Common myeloid progenitor, CD34-positive (primary cell): ENCODE measurements around the gene KIF21B.

Experiments
- CTCF ChIA-PET: fragments of 350-600 bp; sonication (Branson Sonifier 250); formaldehyde crosslinking; loops from one replicate; lab custom pipeline; 2021; ENCODE audit warnings: antibody characterized with exemption; lab: Charles Lee
- POLR2A ChIA-PET: fragments of 350-600 bp; sonication (Branson Sonifier 250); formaldehyde crosslinking; loops from one replicate; lab custom pipeline; 2021; ENCODE audit warnings: antibody characterized with exemption; lab: Charles Lee
- DNase-seq, 3 donors: peaks; one replicate each; pipeline versions ENCODE4 v3.0.0 to v3.0.0-alpha.2; 2013
- H3K27ac ChIP-seq, 2 experiments: 1 replicate in 1 of 2; 2 replicates in 1 of 2; pipeline ENCODE4 v1.7.0; 2013; ENCODE audit warnings: inconsistent platforms in 2 of 2, low read length in 2 of 2, mild to moderate bottlenecking in 2 of 2, low read depth in 1 of 2, moderate library complexity in 1 of 2; ENCODE audit not compliant: severe bottlenecking in 2 of 2, insufficient read depth in 1 of 2, poor library complexity in 1 of 2
- H3K27me3 ChIP-seq, 5 experiments: replicated peaks in 2 of 5; 1 replicate in 3 of 5; 2 replicates in 2 of 5; pipeline versions ENCODE4 v1.6.1 to v1.7.0; 2013; ENCODE audit warnings: low read length in 4 of 5, mild to moderate bottlenecking in 2 of 5, moderate library complexity in 2 of 5, inconsistent platforms in 1 of 5; ENCODE audit not compliant: insufficient read depth in 5 of 5, control insufficient read depth in 4 of 5
- H3K36me3 ChIP-seq, 4 experiments: 1 replicate in 2 of 4; 2 replicates in 2 of 4; pipeline versions ENCODE4 v1.6.1 to v1.7.0; 2013; ENCODE audit warnings: low read length in 3 of 4, control low read depth in 1 of 4, mild to moderate bottlenecking in 1 of 4; ENCODE audit not compliant: control insufficient read depth in 4 of 4, insufficient read depth in 4 of 4
- H3K4me1 ChIP-seq, 4 experiments: 1 replicate in 3 of 4; 2 replicates in 1 of 4; pipeline versions ENCODE4 v1.6.1 to v1.7.1; 2013; ENCODE audit warnings: low read length in 3 of 4, mild to moderate bottlenecking in 3 of 4, control low read depth in 1 of 4, inconsistent platforms in 1 of 4, moderate library complexity in 1 of 4; ENCODE audit not compliant: control insufficient read depth in 4 of 4, insufficient read depth in 4 of 4; ENCODE audit errors: control extremely low read depth in 1 of 4
- H3K4me3 ChIP-seq, 7 experiments: 1 replicate in 4 of 7; 2 replicates in 3 of 7; pipeline versions ENCODE4 v1.5.1 to v1.7.0; 2013; ENCODE audit warnings: mild to moderate bottlenecking in 7 of 7, low read length in 6 of 7, moderate library complexity in 6 of 7, inconsistent platforms in 2 of 7, low read depth in 2 of 7, control low read depth in 1 of 7; ENCODE audit not compliant: insufficient read depth in 4 of 7, control insufficient read depth in 1 of 7; ENCODE audit errors: extremely low read depth in 1 of 7
- H3K9me3 ChIP-seq, 5 experiments: 1 replicate in 4 of 5; 2 replicates in 1 of 5; pipeline versions ENCODE4 v1.6.1 to v1.7.1; 2013; ENCODE audit warnings: low read length in 4 of 5, mild to moderate bottlenecking in 2 of 5, inconsistent platforms in 1 of 5, low read depth in 1 of 5, moderate library complexity in 1 of 5; ENCODE audit not compliant: control insufficient read depth in 4 of 5, insufficient read depth in 2 of 5; ENCODE audit errors: control extremely low read depth in 1 of 5
- WGBS: methylation state at CpG from one replicate; pipeline ENCODE4 v1.1.5; 2013; ENCODE audit not compliant: insufficient coverage; 5-methylcytosine and 5-hydroxymethylcytosine counted together

The KIF21B gene

GRCh38 chr1:201026836-201027235 lies 3.3 kb upstream of the KIF21B start:
- peak; percentile 42 to 74 (median 66) for DNase-seq
- POLR2A ChIA-PET = interaction anchor here (0.7 kb wide), 1 partner anchor 9 kb away, joined by 4 read pairs; no protein-coding TSS in a partner anchor
- H3K27me3 ChIP-seq = no peaks in the 10 kb centered on the region
- H3K4me3 ChIP-seq = peak overlapping the region in 4 of 7 experiments; percentile 22 to 56 (median 41)
- no peaks in the 10 kb centered on the region for H3K9me3 ChIP-seq
- H3K4me1 ChIP-seq = peaks cover 20 to 67% (median 57%) of the 10 kb centered on the region in 4 experiments
- H3K36me3 ChIP-seq = no peaks in the 10 kb centered on the region
- peak overlapping the region in 1 of 2 experiments; percentile 9 for H3K27ac ChIP-seq
- WGBS = no CpG with 5 or more reads among the region's 3 CpGs
- CTCF ChIA-PET = interaction anchor here (1.7 to 8.7 kb wide), 8 partner anchors 11 to 404 kb away, joined by 3 to 133 read pairs (median 24); no protein-coding TSS in a partner anchor

GRCh38 chr1:201026234-201026633 lies 2.7 kb upstream of the KIF21B start:
- H3K4me1 ChIP-seq = peaks cover 23 to 68% (median 63%) of the 10 kb centered on the region in 4 experiments
- ChIA-PET POLR2A (interaction anchor here (0.7 kb wide), 1 partner anchor 9 kb away, joined by 4 read pairs; no protein-coding TSS in a partner anchor), CTCF (interaction anchor here (0.9 to 8.7 kb wide), 11 partner anchors 10 to 1340 kb away, joined by 3 to 133 read pairs (median 6); no protein-coding TSS in a partner anchor)
- no peaks in the 10 kb centered on the region for H3K9me3 ChIP-seq
- DNase-seq = no peak
- H3K27me3 ChIP-seq = no peaks in the 10 kb centered on the region
- H3K27ac ChIP-seq = no peak overlapping the region
- 7% methylated on average over 3 of the region's 3 CpGs for WGBS
- peak overlapping the region in 3 of 7 experiments; percentile 5 to 52 (median 22) for H3K4me3 ChIP-seq
- no peaks in the 10 kb centered on the region for H3K36me3 ChIP-seq

- H3K9me3 ChIP-seq = no peaks in the 10 kb centered on the region
- no peaks in the 10 kb centered on the region for H3K27me3 ChIP-seq
- H3K36me3 ChIP-seq = no peaks in the 10 kb centered on the region
- CTCF ChIA-PET = interaction anchor here (0.9 to 8.7 kb wide), 12 partner anchors 10 to 1339 kb away, joined by 3 to 133 read pairs (median 6); no protein-coding TSS in a partner anchor
- WGBS = 62% methylated on average over 7 of the region's 7 CpGs
- H3K4me1 ChIP-seq = peaks cover 25 to 75% (median 69%) of the 10 kb centered on the region in 4 experiments
- H3K27ac ChIP-seq = no peak overlapping the region
- peak in 2 of 3 donors; percentile 31 to 37 for DNase-seq
- POLR2A ChIA-PET = interaction anchor here (0.6 kb wide), 1 partner anchor 148 kb away, joined by 3 read pairs; no protein-coding TSS in a partner anchor
- H3K4me3 ChIP-seq = no peak overlapping the region
Observed at GRCh38 chr1:201025571-201026002, 2.1 kb upstream of the KIF21B start.

DNA sequence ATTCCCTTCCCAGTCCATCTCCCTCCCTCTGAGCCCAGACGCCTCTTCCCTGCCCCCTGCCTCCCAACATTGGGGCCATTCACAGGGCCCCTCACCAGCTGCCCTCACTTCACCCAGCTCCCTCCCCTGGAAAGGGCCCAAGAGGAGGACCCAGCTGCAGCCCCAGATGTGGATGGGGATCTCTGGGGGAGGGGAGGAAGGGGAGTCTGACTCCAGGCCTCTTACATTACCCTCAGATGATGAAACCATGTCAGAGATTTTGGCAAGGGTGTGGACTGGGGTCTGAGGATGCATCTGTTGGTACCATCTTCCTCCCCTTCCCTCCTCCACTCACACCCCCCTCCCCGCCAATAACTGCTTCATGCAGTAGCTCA lies 1.1 kb upstream of the KIF21B start:
- whole genome bisulfite sequencing = 100% methylated on average over 1 of the region's 2 CpGs
- peaks cover 31 to 84% (median 79%) of the 10 kb centered on the region in 4 experiments for H3K4me1 ChIP-seq
- H3K4me3 ChIP-seq = no peak overlapping the region

GRCh38 chr1:201023920-201024624 lies 558 bp upstream of the KIF21B start:
- WGBS = 51% methylated on average over 12 of the region's 17 CpGs
- Histone ChIP-seq H3K4me1 (peaks cover 31 to 90% (median 84%) of the 10 kb centered on the region in 4 experiments), H3K27ac (no peak overlapping the region), H3K27me3 (no peaks in the 10 kb centered on the region), H3K4me3 (no peak overlapping the region), H3K36me3 (no peaks in the 10 kb centered on the region), H3K9me3 (no peaks in the 10 kb centered on the region)
- ChIA-PET CTCF (interaction anchor here (1.2 to 8.7 kb wide), 6 partner anchors 8 to 52 kb away, joined by 3 to 133 read pairs (median 38); no protein-coding TSS in a partner anchor), POLR2A (interaction anchor here (1.2 kb wide), 1 partner anchor 14 kb away, joined by 3 read pairs; no protein-coding TSS in a partner anchor)
- no peak for DNase-seq

More for the DNA sequence above, 1.1 kb upstream of the KIF21B start:
- H3K27ac ChIP-seq = no peak overlapping the region
- CTCF ChIA-PET = interaction anchor here (1.4 to 8.7 kb wide), 6 partner anchors 9 to 52 kb away, joined by 4 to 133 read pairs (median 38); no protein-coding TSS in a partner anchor
- no peaks in the 10 kb centered on the region for H3K27me3 ChIP-seq
- no peak for DNase-seq
- H3K9me3 ChIP-seq = no peaks in the 10 kb centered on the region
- no peaks in the 10 kb centered on the region for H3K36me3 ChIP-seq
- POLR2A ChIA-PET = no interaction called here

DNA sequence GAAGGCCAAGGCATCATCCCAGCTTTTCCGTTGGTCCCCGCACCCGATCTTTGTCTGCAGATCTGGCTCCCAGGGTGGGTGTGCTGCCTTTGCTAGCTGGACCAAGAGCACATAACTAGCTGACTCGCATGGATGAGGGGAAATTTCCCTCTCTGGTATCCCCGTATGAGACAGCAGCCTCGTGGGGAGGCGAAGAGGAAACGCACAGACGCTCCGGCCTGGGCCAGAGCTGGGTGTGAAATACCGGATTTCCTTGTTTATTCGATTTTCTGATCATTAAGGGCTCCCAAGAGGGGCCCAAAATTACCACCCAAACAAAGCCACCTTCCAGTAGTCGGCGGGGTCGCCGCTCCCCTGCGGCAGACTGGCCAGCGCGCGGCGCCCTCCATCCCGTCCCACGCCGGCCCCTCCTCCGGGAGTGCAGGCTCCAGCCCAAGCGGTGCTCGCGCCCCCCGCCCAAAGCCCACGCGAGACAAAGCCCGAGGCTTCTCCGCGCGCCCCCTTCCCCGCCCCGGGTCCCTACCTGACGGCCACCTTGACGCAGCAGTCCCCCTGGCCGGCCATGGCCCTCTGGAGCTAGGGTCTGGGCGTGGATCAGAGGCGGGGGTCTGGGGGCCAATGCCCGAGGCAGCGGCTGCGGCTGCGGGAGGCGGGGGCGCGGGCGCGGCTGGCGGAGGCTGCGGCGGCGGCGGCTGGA lies 546 bp downstream of the KIF21B start:
- no peaks in the 10 kb centered on the region for H3K9me3 ChIP-seq
- H3K27me3 ChIP-seq = no peaks in the 10 kb centered on the region
- H3K4me3 ChIP-seq = peak overlapping the region; percentile 30 to 76 (median 65)
- POLR2A ChIA-PET = interaction anchor here (0.6 to 1.2 kb wide), 2 partner anchors 15 to 1155 kb away, joined by 3 read pairs; no protein-coding TSS in a partner anchor
- 1% methylated on average over 54 of the region's 56 CpGs for WGBS
- H3K36me3 ChIP-seq = no peaks in the 10 kb centered on the region
- peaks cover 31 to 95% (median 92%) of the 10 kb centered on the region in 4 experiments for H3K4me1 ChIP-seq
- H3K27ac ChIP-seq = no peak overlapping the region
- CTCF ChIA-PET = interaction anchor here (1.2 to 8.7 kb wide), 7 partner anchors 13 to 51 kb away, joined by 3 to 62 read pairs (median 5); no protein-coding TSS in a partner anchor
- peak in 1 of 3 donors; percentile 33 for DNase-seq
